Kidney capillary endothelial cell (primary cell): ENCODE data around the gene MED16.
"Not testable (repeated sequence)": the region's sequence is repeated elsewhere in the genome, so short reads cannot be mapped to it uniquely, and the experiment has no call there.

Source experiments
- DNase-seq: peaks from one replicate; pipeline ENCODE4 v3.0.0-alpha.2; 2018; ENCODE audit warnings: low spot score

Gene MED16

GRCh38 chr19:889662-890295 is 3.2 kb downstream of the MED16 start:
- DNase-seq = no peak

GRCh38 chr19:888581-889385 is 4.2 kb downstream of the MED16 start:
- no peak for DNase-seq

GRCh38 chr19:887599-887998 is 5.4 kb downstream of the MED16 start:
- DNase-seq = no peak

- DNase-seq = no peak
These were observed 5.9 kb downstream of the MED16 start for GRCh38 chr19:887072-887471.

GRCh38 chr19:885536-886224 is 7.3 kb downstream of the MED16 start:
- DNase-seq = no peak

- DNase-seq = no peak
These were observed 8.4 kb downstream of the MED16 start for GRCh38 chr19:884420-885211.

- DNase-seq = no peak
These were observed 9.3 kb downstream of the MED16 start for GRCh38 chr19:883661-884211.

GRCh38 chr19:882871-883497 is 10.0 kb downstream of the MED16 start:
- no peak for DNase-seq

- no peak for DNase-seq
These were observed 11.5 kb downstream of the MED16 start for GRCh38 chr19:881385-882071.

GRCh38 chr19:879711-880438 is 13.1 kb downstream of the MED16 start:
- no peak for DNase-seq

GRCh38 chr19:878751-879561 is 14.0 kb downstream of the MED16 start:
- DNase-seq = not testable (repeated sequence)

GRCh38 chr19:877992-878660 is 14.9 kb downstream of the MED16 start:
- DNase-seq = not testable (repeated sequence)

GRCh38 chr19:876780-877314 is 16.1 kb downstream of the MED16 start:
- no peak for DNase-seq

GRCh38 chr19:876089-876488 is 16.9 kb downstream of the MED16 start:
- DNase-seq = no peak

GRCh38 chr19:875265-875879 is 17.6 kb downstream of the MED16 start:
- DNase-seq = no peak

GRCh38 chr19:873561-874041 is 19.4 kb downstream of the MED16 start:
- DNase-seq = no peak

- DNase-seq = no peak
These were observed 19.9 kb downstream of the MED16 start for GRCh38 chr19:873084-873483.
